Measurements from ENCODE around the gene MTMR8. TPM values are rescaled to one million over a fixed set of nuclear protein-coding genes. Genes with fewer than 3 reads are reported as not detected.

MTMR8 gene
- total RNA-seq: 0.19 and 0.85 TPM in 2 replicates

DNA sequence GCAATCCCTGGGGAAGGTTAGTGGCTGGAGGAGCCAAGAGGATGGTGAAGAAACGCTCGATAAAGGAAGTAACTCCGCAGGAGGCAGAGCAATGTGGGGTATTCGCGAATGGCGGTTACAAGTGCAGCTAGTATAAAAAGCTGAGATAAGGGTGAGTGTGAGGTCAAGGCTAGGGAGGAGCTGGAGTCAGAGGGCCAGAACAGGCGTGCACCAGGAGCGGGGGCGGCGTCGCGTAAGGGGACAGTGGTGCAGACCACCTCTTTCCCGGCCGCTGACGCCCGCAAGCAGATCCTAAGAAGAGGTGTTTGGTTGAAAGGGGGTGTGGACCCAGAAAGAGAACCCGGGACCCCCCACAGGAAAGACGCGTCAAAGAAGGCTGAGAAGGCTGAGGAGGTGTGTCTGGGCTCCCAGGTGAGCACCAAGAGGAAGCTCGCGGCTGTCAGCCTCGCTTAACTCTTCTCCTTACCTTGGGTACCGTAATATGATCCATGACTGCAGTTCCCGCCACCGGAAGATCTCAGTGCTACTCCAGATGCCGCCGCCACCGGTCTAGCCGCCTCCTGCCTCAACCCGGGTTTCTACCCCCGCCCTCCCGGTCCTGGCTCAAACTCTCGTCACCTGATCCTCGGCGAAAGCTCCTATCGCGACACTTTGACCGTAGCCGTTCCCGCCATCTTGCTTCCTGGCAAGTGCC is at the start of gene MTMR8:
Gene MTMR8, minus strand, starts transcription at position 579 of the 694 bp plus-strand sequence. Its CDS starts 89 bp downstream, at position 490.

GRCh38 chrX:64230123-64230970 is 164.9 kb downstream of the MTMR8 start, which contains the start of gene ASB12:
Gene ASB12 (minus strand): TSS chrX:64230607. CDS start chrX:64225650, 4,957 bp downstream.

Other genes with a start within 250 kb of the MTMR8 start
- 1.1 and 1.2 TPM in 2 replicates for gene AMER1, start 189.7 kb downstream of the MTMR8 start, total RNA-seq
- gene ASB12, start 164.8 kb downstream of the MTMR8 start, total RNA-seq: not detected in 2 replicates

Measured in regular cardiac myocyte (primary cell).